Measurements from ENCODE around the gene SIRT7.

GRCh38 chr17:81927152-81927652 lies 9.2 kb upstream of the SIRT7 start:
- no peak for TF ChIP-seq CTCF (IDR thresholded peaks at IDR 0.05)
- TF ChIP-seq EP300 (IDR thresholded peaks at IDR 0.05), result no peak
- TF ChIP-seq POLR2A (IDR thresholded peaks at IDR 0.05), result no peak

Measured in ovary (tissue), 3 donors.